Measurements from ENCODE around the gene KRTAP10-10.
"Not testable (repeated sequence)": the region's sequence is repeated elsewhere in the genome, so short reads cannot be mapped to it uniquely, and the experiment has no call there.

KRTAP10-10 gene

DNA sequence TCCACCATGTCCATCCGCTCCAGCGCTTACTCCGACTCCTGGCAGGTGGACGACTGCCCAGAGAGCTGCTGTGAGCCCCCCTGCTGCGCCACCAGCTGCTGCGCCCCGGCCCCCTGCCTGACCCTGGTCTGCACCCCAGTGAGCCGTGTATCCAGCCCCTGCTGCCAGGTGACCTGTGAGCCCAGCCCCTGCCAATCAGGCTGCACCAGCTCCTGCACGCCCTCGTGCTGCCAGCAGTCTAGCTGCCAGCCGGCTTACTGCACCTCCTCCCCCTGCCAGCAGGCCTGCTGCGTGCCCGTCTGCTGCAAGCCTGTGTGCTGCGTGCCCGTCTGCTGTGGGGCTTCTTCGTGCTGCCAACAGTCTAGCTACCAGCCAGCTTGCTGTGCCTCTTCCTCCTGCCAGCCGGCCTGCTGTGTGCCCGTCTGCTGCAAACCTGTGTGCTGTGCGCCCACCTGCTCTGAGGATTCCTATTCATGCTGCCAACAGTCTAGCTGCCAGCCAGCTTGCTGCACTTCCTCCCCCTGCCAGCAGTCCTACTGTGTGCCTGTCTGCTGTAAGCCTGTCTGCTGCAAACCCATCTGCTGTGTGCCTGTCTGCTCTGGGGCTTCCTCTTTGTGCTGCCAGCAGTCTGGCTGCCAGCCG lies 9.9 kb upstream of the KRTAP10-10 start:
- not testable (repeated sequence) for DNase-seq

DNA sequence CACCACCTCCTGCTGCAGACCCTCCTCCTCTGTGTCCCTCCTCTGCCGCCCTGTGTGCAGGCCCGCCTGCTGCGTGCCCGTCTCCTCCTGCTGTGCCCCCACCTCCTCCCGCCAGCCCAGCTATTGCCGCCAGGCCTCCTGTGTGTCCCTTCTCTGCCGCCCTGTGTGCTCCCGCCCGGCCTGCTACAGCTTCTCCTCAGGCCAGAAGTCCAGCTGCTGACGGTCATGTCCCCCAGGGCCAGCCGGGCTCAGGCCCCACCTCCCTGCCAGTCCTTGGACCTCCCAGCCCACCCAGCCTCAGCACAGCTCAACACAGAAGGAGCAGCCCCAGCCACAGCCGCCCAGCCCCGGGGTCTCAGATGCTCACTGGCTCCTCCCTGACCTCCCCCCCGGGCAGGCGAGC lies 9.3 kb upstream of the KRTAP10-10 start:
- DNase-seq, result peak; percentile 14

DNA sequence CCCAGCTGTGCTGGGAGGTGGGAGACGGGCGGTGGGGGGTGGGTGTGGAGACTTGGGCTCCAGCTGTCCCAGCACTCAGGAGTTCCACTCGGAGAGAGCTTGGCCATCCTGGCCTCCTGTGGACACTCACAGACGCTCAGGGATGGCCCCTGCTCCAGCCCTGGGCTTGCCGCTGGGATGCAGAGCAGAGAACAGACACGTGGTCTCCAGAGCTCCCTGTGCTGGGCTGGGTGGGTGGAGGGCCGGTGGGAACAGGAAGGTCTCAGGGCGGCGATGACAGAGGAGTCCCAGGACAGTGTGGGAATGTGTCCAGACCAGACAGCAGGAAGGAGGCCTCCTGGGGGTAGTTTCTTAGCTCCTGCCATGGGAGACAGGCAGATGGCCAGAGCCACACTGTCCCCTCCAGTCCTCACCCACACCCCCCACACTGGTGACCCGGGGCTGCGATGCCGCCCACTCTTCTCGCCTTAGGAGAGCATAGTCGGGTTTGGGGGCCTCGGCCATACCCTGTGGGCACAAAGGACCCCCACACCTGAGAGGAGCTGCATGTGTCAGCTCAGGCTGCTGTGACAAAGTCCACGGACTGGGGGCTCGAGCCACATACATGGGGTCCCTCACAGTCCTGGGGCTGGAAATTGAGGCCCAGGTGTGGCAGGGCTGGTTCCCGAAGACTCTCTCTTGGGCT lies 8.3 kb upstream of the KRTAP10-10 start:
- peak; percentile 18 for DNase-seq

DNA sequence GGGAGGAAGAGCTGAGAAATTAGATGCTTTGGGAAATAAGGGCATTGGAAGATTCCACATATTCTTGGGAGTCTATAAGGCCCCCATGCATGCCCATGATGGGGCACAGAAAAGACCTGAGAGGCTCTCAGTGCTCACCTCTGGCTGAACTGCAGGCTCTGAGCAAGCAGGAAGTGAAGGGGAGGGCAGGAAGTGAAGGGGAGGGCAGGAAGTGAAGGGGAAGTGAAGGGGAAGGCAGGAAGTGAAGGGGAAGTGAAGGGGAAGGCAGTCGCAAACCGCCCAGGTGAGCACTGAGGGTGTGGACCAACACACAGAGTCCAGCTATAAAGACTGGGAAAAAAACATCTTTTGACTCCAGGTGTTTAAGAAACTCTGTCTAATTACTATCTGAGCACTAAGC lies 6.7 kb upstream of the KRTAP10-10 start:
- no peak for DNase-seq

DNA sequence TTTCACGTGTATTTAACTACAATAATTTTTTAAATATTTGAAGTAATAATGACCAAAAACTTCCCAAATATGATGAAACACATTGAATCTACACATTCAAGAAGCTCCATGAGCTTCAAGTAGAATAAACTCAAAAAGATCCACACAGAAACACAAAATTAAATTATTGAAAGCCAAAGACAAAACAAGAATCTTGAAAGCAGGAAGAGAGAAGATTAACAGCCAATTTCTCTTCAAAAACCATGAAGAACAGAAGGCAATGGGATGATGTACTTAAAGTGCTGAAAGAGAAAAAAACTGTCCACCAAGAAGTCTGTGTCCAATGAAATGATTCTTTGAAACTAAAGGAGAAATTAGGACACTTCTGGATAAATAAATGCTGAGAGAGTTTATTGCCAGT lies 5.1 kb upstream of the KRTAP10-10 start:
- DNase-seq, result no peak

DNA sequence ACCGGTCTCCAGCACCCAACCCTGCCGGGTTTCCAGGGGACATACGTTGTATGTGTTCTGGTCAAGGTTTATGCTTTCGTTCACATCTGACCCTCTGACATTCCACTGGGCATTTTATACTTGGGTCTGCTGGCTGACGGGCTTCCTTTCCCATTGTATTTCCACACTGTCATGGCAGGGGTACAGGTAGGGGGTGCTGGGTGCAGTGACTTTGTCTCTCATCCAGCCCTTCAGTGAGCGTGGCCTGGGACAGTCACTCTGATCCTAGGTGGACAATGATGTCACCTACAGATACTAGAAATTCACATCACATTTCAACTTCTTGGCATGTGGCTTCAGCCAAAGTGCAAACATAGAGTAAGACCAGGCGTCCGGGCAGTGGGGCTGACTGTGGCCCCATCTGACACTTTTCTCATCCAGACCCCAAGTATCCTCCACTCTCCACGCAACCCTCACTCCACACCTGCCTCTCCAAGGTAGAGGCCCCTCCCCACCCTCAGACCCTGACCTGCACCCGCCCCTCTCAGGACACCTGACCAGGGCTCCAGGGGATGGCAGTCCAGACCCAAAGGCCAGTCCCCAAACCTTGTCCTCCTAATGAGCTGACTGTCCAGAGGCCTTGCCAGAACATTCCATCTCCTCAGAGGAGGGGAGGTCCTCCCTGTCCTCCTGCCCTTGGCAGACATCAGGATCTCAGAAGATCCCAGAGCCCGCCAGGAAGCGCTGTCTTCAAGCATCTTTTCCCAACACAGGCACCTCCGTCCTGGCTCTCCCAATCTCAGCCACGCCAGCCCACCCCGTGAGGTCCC lies 743 bp upstream of the KRTAP10-10 start:
- DNase-seq, result no peak

DNA sequence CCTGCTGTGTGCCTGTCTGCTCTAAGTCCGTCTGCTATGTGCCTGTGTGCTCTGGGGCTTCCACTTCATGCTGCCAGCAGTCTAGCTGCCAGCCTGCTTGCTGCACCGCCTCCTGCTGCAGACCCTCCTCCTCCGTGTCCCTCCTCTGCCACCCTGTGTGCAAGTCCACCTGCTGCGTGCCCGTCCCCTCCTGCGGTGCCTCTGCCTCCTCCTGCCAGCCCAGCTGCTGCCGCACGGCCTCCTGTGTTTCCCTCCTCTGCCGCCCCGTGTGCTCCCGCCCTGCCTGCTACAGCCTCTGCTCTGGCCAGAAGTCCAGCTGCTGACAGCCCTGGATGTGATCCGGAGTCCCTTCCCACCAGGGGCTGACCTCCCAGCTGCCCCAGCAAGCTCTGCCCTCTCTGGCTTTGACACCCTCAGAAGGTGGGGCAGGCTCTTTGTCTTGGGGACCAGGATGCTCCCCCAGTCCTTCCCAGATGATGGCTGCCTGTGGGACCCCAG lies 744 bp downstream of the KRTAP10-10 start:
- DNase-seq, result peak; percentile 18

DNA sequence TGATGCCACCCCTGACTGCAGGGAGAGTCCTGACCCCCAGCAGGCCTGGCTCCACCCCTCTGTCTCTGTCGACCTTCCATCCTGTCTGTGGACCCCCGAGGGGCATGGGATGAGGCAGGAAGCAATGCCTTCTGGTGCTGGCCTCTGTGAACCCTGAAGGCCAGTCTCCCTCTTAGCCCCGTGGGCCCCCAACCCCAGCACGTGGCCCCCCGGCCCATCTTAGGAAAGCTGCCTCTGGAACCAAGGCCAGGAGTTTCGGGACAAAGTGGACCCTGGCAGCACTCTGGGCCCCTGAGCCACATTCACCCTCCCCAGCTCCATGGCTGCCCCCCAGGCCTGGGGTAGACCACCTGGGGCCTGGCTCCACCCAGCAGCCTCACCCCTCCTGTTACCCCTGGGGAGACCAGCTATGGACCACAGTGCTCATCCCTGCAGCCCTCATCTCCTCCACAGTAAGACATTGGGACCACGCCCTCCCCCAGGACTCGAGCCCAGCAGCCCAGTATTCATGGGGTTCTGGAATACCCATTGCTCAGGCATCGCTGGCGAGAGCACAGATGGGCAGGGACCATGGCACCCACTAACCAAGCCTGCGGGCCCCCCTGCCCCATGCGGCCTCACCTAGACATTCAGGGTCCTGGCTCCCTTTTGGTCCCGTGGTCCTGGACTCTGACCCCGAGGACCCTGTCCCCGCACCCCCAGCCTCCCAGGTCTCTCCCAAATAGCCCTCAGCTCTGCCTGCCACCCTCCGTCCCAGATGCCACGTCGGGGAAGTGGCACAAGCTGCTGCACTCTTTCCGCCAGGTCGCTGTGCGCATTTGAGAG lies 1.6 kb downstream of the KRTAP10-10 start:
- not testable (repeated sequence) for DNase-seq

DNA sequence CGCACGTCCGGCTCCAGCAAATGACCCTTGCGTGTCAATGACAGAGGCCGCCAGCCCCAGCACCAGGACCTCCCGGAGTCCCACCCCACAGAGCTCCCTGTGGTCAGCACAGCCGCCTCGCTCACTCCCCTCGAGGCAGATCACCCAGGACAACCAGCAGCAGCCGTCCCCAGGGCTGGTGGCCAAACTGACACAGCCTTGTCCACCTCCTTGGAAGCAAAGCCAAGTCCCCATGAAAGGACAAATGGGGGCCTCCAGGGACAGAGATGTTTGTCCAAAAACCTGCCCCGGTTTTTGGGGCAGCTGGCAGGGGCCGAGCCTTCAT lies 2.1 kb downstream of the KRTAP10-10 start:
- no peak for DNase-seq

DNA sequence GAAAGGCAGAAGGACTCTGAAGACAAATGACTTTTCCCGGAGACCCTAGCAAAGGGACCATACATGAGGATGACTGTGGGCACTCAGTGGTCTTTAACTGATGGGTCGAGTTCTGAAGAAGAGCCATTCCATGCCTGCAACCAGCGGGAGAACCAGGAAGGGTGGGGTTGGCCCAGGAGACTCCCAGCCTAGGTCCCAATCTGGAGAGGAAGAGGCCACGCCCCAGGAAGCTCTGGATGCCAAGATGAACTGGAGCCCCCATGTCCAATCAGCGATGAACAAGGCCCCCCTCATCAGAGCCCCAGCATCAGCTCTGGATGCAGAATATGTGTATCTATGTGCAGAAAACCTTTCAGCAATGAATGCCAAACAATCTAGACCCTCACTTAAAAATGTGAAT lies 3.6 kb downstream of the KRTAP10-10 start:
- no peak for DNase-seq

DNA sequence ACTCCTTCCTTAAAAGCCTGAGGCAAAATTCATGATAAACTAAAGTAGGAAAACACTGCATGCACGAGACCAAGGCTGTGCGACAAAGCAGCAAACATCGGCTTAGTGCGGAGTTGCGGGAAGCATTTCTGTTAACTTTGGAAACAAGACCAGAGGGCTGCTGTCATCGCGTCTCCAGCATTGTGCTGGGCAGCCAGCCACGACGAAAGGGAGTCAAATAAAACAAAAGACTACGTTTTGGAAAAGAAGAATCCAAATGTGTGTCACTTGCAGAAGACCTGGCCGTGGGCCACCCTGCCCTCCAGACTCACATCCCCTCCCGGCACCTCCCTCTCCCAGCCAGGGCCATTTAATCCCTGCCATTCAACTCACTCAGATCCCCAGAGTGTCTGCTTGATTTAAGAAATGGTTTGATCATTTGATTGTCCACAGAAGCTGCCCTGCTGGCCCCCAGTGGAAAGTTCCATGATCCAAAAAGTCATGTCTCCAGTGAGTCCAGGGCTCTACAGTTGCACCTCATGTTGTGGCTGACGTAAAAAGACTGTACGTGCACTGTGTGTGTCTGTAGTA lies 6.7 kb downstream of the KRTAP10-10 start:
- DNase-seq, result peak; percentile 14

DNA sequence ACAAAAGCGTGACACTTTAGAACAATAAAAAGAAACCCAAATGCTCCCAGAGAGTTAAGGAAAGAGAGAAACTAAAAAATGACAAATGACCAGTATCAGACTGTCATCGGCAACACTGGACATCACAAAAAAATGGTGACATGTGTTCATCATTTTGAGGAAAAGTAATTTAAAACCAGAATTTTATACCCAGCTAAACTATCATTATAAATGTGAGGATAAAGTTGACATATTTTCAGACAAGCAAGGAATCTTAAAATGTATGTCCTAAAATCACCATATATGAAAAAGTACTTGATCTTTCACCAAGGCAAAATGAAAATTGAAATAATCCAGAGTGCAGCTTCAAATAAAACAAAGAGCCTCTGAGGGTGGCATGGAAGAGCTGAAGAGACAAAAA lies 7.7 kb downstream of the KRTAP10-10 start:
- no peak for DNase-seq

DNA sequence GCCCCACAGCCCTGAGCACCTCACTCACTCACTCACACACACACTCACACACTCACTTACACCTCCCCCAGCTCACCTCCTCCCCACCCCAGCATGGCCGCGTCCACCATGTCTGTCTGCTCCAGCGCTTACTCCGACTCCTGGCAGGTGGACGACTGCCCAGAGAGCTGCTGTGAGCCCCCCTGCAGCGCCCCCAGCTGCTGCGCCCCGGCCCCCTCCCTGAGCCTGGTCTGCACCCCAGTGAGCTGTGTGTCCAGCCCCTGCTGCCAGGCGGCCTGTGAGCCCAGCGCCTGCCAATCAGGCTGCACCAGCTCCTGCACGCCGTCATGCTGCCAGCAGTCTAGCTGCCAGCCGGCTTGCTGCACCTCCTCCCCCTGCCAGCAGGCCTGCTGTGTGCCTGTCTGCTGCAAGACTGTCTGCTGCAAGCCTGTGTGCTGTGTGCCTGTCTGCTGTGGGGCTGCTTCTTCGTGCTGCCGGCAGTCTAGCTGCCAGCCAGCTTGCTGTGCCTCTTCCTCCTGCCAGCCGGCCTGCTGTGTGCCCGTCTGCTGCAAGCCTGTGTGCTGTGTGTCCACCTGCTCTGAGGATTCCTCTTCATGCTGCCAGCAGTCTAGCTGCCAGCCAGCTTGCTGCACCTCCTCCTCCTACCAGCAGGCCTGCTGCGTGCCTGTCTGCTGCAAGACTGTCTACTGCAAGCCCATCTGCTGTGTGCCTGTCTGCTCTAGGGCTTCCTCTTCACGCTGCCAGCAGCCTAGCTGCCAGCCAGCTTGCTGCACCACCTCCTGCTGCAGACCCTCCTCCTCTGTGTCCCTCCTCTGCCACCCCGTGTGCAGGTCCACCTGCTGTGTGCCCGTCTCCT lies 9.4 kb downstream of the KRTAP10-10 start, which contains the start of gene KRTAP10-11:
Gene KRTAP10-11, plus strand, starts transcription at position 49 of the 856 bp plus-strand sequence. Its CDS starts 45 bp downstream, at position 94.
- not testable (repeated sequence) for DNase-seq

DNA sequence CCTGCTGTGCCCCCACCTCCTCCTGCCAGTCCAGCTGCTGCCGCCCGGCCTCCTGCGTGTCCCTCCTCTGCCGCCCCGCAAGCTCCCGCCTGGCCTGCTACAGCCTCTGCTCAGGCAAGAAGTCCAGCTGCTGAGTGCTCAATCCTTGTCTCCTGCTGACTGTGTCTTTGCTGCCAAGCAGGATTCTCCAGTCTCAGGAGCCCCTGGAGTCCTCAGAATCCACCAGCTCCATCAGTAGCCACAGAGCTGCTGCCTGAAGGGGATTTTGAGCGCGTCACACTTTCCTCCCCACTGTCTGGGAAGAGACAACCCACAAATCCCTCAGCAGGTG lies 10.0 kb downstream of the KRTAP10-10 start:
- DNase-seq, result peak; percentile 34

DNA sequence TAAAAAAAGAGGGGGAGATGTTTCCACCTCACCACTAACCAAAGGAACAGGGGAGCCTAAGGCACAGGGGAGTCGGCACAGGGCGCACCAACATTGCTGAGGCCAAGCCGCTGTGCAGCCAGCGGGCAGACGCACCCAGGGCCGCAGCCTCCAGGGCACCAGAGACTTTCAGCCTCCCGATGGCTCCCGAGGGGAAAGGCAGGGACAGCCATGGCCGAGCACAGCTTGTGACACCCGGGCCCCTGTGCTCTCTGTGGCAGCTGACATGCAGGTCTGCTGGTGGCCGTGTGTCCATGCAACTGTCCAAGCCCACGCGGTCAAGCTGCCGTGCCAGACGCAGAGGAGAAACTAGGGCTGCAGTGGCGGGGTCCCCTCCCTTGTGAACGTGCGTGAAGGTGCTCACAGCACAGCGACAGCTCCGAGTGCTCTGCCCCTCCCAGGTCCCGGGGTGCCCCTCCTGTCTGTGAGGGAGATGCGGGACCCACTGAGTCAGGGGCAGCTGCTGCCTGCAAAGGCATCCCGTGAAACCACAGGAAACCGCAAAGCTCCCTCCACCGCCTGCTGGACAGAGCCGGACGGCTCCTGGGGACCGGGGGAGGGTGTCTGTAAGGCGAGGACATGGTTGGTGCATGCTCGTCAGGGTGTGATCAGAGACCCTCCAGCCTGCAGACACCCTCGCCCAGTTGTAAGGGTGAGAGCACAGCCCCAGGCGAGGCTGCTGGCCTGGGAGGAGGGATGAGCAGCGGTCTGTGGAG lies 11.6 kb downstream of the KRTAP10-10 start:
- DNase-seq, result no peak

DNA sequence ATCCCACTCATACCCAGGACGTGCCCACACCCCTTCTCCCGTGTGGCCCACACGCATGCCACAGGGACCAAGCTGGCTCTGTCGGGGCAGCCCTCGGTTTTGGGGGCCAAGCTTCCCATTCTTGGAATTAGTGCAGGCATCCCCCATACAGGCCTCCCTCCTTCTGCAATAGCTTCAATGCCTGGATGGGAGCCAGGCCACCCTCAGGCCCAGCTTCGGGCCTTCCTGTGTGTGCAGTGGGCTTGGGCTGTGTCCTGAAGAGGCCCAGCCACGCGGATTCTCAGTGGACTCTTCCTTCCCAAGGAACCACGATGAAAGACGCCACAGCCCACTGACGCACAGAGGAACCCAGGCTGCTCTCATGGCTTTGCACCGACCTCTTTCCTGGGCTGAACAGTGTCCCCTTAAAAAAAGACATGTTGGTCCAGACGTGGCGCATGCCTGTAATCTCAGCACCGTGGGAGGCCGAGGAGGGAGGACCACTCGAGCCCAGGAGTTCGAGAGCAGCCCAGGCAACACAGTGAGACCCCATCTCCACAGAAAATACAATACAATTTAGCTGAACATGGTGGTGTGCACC lies 12.5 kb downstream of the KRTAP10-10 start:
- no peak for DNase-seq

DNA sequence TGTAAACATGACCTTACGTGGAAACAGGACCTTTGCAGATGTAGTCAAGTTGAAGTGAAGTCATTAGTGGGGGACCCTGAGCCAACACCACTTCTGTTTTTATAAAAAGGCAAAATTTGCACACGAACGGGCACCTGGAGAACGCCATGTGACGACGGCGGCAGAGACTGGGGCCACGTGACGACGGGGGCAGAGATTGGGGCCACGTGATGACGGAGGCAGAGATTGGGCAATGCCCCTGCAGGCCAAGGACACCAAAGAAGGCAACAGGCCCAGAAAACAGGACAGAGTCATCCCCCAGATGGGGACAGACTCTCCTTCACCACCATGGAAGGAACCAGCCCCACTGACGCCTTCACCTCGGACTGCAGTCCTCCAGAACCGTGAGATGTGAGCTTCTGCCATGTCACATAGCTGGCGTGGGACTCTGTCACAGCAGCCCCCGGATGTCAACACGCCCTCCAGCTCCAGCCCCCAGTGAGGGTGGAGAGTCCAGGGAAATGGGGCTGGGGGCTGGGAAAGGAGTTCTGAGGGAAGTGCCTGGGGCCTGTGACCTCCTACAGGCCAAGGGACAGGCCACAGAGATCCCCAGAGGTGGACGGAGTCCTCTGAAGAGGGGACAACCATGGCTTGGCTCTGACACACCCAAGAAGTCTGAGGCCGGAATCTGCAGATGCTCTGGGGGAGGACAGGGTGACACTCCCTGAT lies 13.3 kb downstream of the KRTAP10-10 start:
- no peak for DNase-seq

DNA sequence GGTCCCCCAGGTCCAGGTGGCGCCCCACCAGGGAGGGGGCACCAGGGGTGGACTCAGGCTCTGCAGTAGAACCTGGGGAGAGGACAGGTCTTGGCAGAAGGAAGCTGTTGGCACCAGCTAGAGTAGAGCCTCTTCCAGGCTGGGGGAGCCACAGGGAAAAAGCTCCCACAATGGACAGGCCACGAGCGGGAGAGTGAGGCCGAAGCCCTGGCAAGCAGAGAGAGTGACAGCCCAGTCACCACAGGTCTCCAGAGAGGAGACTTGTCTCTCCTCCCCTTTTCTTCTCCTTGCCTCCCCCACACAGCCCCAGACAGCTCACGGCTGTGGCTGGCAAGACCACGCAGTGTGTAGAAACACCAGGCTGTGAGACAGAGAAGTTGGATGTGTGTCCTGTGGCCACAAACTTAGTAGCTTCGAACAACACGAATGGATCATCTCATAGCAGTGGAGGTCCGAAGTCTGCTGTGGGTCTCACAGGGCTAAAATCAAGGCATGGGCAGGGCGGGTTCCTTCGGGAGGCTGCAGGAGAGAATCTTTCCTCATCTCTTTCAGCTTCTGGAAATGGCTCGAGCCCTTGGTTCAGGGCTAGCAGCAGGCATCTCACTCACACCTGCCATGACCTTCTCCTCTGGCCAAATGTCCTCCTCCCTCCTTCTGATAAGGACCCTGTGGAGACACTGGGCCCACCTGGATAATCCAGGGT lies 14.0 kb downstream of the KRTAP10-10 start:
- no peak for DNase-seq

DNA sequence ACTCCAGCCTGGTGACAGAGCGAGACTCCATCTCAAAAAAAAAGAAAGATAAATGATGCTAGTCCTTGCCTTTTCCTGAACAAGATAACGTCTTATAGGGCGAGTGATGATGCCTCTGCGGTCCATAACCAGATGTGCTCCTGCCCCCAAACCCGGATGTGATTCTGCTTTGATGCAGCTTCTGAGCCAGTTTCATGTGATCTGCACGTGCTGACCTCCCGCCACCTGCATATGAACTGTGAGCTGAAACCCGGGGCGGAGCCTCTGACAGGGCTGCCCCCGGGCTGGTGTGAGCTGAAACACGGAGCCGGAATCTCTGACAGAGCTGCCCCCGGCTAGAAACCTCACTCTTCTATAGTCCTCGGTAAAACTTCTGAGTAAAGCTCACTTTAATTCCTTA lies 16.0 kb downstream of the KRTAP10-10 start:
- no peak for DNase-seq
